ENCODE results near the gene PLEKHA5. TPM values are rescaled to one million over a fixed set of nuclear protein-coding genes. Genes with fewer than 3 reads are reported as not detected.

PLEKHA5 gene
- polyA plus RNA-seq, 1 of the 3 experiments (the other 2 are of a cell fraction): 7.1 TPM

GRCh38 chr12:19287302-19287701 lies 157.8 kb downstream of the PLEKHA5 start:
- no peak overlapping the region for H3K9ac ChIP-seq
- DNase-seq: no peak
- H3K36me3 ChIP-seq (replicated peaks in 1 of 2; ENCODE audit: control insufficient read depth in 1 of 2, insufficient read depth in 2 of 2, low read length in 1 of 2): peaks cover 3 to 18% of the 10 kb centered on the region in 2 experiments
- H3K27me3 ChIP-seq (ENCODE audit: insufficient read depth): no peaks in the 10 kb centered on the region
- no peaks in the 10 kb centered on the region for H4K20me1 ChIP-seq (ENCODE audit: insufficient read depth)
- TF ChIP-seq REST (IDR thresholded peaks at IDR 0.05; ENCODE audit: low read depth, low read length) (no peak), TCF12 (IDR thresholded peaks at IDR 0.05) (no peak), POLR2AphosphoS5 (IDR thresholded peaks at IDR 0.05; ENCODE audit: low read depth, low read length) (no peak), USF1 (IDR thresholded peaks at IDR 0.05; ENCODE audit: borderline replicate concordance, low read depth) (no peak)
- H2AFZ ChIP-seq (ENCODE audit: low read depth): no peak overlapping the region
- WGBS (ENCODE audit: low lambda C conversion rate): 67% methylated on average over 1 of the region's 1 CpG
- no peak overlapping the region; a peak in 1 of 4 replicates for H3K27ac ChIP-seq (ENCODE audit: low read depth in 2 of 2, low read length in 1 of 2)
- CTCF ChIA-PET: interaction anchor here (1.0 to 1.3 kb wide), 2 partner anchors 21 to 427 kb away, joined by 3 read pairs; no protein-coding TSS in a partner anchor
- no peak overlapping the region for H3K4me3 ChIP-seq (ENCODE audit: low read depth in 2 of 2, low read length in 1 of 2)
- peaks cover 6% of the 10 kb centered on the region for H3F3A ChIP-seq (replicated peaks; ENCODE audit: insufficient read depth)
- H3K4me1 ChIP-seq (ENCODE audit: control insufficient read depth in 1 of 2, insufficient read depth in 2 of 2, low read depth in 1 of 2, low read length in 1 of 2): no peaks in the 10 kb centered on the region; a peak in 1 of 4 replicates
- no peaks in the 10 kb centered on the region for H3K79me2 ChIP-seq (ENCODE audit: insufficient read depth)
- no peak overlapping the region for H3K4me2 ChIP-seq
- no peaks in the 10 kb centered on the region for H3K9me3 ChIP-seq
- no peaks in the 10 kb centered on the region for H3K9me2 ChIP-seq
- POLR2A ChIA-PET: no interaction called here

GRCh38 chr12:19288161-19288560 lies 158.6 kb downstream of the PLEKHA5 start:
- Histone ChIP-seq H3K27ac (ENCODE audit: low read depth in 2 of 2, low read length in 1 of 2) (peak overlapping the region in 1 of 2 experiments; percentile 14; a peak in 2 of 4 replicates), H4K20me1 (ENCODE audit: insufficient read depth) (no peaks in the 10 kb centered on the region), H3K9ac (no peak overlapping the region), H3K79me2 (ENCODE audit: insufficient read depth) (no peaks in the 10 kb centered on the region), H3K36me3 (replicated peaks in 1 of 2; ENCODE audit: control insufficient read depth in 1 of 2, insufficient read depth in 2 of 2, low read length in 1 of 2) (peaks cover 3 to 18% of the 10 kb centered on the region in 2 experiments), H3K4me1 (ENCODE audit: control insufficient read depth in 1 of 2, insufficient read depth in 2 of 2, low read depth in 1 of 2, low read length in 1 of 2) (no peaks in the 10 kb centered on the region; a peak in 1 of 4 replicates), H3F3A (replicated peaks; ENCODE audit: insufficient read depth) (peaks cover 6% of the 10 kb centered on the region), H3K9me2 (no peaks in the 10 kb centered on the region), H2AFZ (ENCODE audit: low read depth) (no peak overlapping the region), H3K4me2 (no peak overlapping the region), H3K27me3 (ENCODE audit: insufficient read depth) (no peaks in the 10 kb centered on the region), H3K9me3 (no peaks in the 10 kb centered on the region), H3K4me3 (ENCODE audit: low read depth in 2 of 2, low read length in 1 of 2) (no peak overlapping the region)
- DNase-seq: no peak
- ChIA-PET POLR2A (no interaction called here), CTCF (interaction anchor here (0.6 to 2.2 kb wide), 19 partner anchors 8 to 1427 kb away, joined by 3 to 16 read pairs (median 3); no protein-coding TSS in a partner anchor)
- no peak for TF ChIP-seq FOSL2 (IDR thresholded peaks at IDR 0.05; ENCODE audit: borderline replicate concordance, low read depth)
- no peak for TF ChIP-seq GABPA (IDR thresholded peaks at IDR 0.05; ENCODE audit: low read depth)
- TF ChIP-seq RAD21 (IDR thresholded peaks at IDR 0.05; ENCODE audit: low read length): no peak
- no peak for TF ChIP-seq POLR2AphosphoS5 (IDR thresholded peaks at IDR 0.05; ENCODE audit: low read depth, low read length)
- 95% methylated on average over 4 of the region's 4 CpGs for WGBS (ENCODE audit: low lambda C conversion rate)
